Neural progenitor cell (in vitro differentiated cells): ENCODE results near the gene GMDS.

Experiments
- EZH2phosphoT487 ChIP-seq: fragments of 200-600 bp; sonication (generic); IDR thresholded peaks from 2 replicates; pipeline ENCODE4 v1.6.1; 2017; ENCODE audit warnings: antibody characterized with exemption
- TF ChIP-seq, protein P1 (sequence below): fragments of 200-600 bp; sonication (generic); IDR thresholded peaks from 2 replicates; pipeline ENCODE4 v1.5.1; 2017; ENCODE audit warnings: antibody characterized with exemption, mild to moderate bottlenecking

DNA sequence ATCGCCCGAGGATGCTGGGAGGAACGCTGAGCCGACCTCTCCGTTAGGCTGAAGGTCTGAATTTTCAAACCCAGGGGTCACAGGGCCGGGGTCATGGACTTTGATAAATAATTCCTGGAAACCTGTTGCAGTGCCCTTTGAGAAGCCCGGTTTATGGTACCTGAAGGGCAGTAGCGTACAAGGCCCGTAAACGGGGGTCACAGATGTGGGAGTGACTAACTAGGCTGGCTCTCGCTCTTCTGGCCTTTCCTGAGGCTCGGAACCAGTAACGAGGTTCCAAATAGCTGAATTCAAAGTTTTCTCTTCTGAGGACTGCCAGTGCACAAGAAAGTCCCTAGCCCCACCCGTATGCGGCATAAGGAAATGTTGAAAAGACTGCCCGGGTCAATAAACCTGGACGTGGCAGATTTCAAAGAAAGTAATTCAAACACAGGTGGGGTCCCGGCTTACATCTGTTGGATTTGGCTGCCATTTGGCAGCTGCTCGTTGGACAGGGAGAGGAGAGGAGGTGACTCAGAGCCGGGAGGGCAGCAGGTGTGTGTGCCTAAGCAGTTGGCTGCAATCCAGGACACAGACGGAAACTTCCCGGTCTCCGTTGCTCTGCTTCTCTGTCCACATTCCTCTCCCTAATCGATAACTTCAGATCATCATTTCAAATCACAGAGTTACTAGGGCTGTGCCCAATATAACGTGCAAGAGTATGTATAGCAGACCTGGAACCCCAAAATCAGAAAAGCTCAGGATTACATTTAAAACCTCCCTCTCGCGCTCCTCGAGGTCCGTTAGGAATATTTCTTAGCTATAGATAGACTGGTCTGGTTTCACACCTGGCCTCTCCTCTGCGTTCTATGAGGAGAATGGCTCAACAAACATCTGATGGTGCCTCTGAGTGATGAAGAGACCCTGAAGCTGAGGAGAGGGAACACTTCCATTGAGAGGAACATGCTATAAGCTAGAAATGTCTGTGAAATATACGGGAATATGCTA is 765 bp upstream of the GMDS start:
- TF ChIP-seq, protein P1, sequence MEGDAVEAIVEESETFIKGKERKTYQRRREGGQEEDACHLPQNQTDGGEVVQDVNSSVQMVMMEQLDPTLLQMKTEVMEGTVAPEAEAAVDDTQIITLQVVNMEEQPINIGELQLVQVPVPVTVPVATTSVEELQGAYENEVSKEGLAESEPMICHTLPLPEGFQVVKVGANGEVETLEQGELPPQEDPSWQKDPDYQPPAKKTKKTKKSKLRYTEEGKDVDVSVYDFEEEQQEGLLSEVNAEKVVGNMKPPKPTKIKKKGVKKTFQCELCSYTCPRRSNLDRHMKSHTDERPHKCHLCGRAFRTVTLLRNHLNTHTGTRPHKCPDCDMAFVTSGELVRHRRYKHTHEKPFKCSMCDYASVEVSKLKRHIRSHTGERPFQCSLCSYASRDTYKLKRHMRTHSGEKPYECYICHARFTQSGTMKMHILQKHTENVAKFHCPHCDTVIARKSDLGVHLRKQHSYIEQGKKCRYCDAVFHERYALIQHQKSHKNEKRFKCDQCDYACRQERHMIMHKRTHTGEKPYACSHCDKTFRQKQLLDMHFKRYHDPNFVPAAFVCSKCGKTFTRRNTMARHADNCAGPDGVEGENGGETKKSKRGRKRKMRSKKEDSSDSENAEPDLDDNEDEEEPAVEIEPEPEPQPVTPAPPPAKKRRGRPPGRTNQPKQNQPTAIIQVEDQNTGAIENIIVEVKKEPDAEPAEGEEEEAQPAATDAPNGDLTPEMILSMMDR: no peak
- no peak for TF ChIP-seq EZH2phosphoT487
